HG02571 (cell line): ENCODE results near the gene SRD5A2.

ENCODE experiments used
- ATAC-seq: cut with Tn5 transposase; IDR thresholded peaks from one replicate; pipeline ENCODE4 v1.9.1; 2021; ENCODE audit warnings: mild to moderate bottlenecking, moderate library complexity; ENCODE audit not compliant: unreplicated experiment

Gene SRD5A2, protein sequence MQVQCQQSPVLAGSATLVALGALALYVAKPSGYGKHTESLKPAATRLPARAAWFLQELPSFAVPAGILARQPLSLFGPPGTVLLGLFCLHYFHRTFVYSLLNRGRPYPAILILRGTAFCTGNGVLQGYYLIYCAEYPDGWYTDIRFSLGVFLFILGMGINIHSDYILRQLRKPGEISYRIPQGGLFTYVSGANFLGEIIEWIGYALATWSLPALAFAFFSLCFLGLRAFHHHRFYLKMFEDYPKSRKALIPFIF

DNA sequence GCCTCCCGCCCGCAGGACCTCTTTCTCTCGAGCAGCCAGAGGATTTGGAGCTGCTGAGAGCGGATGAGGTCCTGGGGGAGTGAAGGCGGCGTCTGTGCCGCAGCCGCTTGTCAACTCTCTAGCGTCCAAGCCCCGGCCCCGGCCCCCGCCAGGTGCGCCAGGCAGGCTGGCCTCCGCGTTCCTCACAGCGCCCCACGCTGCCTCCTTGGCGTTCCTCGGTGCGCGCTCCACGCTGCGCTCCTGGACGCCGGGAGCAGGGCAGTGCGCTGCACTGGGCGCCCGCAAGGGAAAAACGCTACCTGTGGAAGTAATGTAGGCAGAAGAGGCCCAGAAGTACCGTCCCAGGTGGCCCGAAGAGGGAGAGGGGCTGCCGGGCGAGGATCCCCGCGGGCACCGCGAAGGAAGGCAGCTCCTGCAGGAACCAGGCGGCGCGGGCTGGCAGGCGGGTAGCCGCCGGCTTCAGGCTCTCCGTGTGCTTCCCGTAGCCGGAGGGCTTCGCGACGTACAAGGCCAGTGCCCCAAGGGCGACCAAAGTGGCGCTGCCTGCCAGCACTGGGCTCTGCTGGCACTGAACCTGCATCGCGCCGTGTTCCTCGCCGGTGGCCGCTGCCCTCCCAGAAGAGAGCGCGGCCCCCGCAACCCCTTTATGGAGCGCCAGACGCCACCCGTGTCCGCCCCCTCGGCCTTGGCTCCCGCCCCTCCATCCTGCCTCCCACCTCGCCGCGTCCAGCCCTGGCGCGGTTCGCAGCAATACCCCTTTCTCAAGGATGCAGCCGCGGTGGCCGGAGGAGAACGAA is at the start of gene SRD5A2:
Gene SRD5A2 (minus strand): TSS at position 618 of the 797 bp plus-strand sequence. CDS start 38 bp downstream, at position 580.
- no peak for ATAC-seq

DNA sequence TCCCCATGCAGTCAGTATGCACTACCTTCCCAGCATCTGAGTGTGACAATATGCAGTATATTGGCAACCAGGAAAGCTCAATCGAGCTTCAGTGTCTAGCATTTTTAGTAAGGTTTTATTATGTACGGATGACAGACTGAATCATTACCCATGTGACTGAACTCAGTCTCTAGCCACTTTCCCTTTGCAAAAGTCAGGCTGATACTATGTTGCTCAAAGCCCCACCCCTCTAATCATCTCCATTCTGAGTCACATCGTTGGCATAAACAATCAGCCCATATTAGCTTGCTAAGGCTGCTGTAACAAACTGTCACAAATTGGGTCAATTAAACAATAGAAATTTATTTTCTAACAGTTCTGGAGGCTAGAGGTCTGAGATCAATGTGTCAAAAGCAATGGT is 25.8 kb upstream of the SRD5A2 start:
- ATAC-seq, result no peak

DNA sequence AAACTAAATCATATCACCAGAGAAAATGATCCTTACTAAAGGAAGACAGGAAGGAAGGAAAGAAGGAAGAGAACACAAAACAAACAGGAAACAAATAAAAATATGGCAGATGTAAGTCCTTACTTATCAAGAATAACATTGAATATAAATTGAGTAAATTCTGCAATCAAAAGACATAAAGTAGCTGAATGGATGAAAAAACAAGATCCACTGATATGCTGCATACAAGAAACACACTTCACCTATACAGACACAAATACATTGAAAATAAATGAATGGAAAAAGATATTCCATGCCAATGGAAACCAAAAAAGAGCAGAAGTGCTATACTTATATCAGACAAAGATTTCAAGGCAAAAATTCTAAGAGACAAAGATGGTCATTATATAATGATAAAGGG is 18.0 kb upstream of the SRD5A2 start:
- ATAC-seq, result no peak

DNA sequence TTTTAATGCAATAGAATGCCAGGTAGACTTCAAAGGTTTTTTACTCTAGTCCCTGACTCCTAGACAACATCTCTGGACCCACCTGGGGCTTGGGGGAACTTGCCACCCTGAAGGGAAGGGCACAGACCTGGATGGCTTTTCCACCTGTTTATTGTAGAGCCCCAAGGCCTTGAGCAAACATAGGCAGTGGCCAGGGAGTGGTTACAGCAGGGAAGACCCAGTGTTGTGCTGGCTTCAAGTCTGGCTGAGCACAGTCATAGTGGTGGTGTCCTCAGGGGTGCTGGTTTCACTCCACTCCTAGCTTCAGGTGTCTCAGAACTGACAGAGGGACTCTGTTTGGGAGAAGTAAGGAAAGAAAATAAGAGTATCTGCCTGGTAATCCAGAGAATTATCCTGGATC is 5.5 kb upstream of the SRD5A2 start:
- no peak for ATAC-seq

DNA sequence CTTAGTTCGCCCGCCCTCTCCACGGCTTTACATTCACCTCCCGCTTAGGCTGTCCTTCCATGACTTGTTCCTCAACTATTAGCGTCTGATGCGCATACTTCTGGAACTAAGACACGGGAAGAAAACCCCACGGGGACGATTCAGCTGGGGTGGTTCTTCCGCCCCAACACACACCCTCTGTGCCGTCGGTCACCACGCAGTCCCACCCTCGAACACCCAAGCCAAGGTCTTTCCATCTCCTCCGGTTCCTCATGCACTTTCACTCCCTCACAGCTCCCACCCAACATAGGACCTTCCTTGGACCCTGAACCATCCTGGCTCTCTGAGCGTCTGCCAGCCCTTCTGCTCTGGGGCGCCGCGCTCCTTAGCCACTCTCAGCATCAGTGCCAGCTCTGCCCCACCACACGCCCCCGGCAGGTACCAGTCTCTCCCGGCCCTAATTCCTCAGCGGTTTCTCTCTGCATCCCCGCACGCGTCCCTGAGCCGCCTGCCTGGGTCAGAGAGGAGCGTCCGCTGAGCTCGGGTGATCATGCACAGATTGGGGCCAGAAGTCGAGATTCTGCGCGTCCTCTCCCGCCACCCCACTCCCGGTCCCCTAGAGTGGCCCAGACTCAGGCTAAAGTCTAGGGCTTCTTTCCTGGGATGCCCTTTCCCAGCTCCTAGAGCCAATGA is 522 bp upstream of the SRD5A2 start:
- no peak for ATAC-seq

DNA sequence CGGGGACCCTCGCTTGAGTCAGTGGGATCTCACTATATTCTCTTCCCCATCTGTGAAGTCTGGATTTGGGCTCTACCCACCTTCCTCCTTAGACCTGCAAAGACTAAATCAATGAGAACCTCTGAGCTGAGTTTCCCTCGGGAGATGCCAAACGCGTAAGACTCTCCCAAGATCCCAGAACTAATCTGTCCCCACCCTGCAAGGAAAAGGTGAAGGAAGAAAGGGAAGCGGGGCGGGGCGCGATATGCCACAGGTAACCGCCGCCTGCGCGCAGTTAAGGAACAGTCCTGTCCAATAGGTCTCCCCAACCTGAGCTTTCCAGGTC is 780 bp downstream of the SRD5A2 start:
- no peak for ATAC-seq

DNA sequence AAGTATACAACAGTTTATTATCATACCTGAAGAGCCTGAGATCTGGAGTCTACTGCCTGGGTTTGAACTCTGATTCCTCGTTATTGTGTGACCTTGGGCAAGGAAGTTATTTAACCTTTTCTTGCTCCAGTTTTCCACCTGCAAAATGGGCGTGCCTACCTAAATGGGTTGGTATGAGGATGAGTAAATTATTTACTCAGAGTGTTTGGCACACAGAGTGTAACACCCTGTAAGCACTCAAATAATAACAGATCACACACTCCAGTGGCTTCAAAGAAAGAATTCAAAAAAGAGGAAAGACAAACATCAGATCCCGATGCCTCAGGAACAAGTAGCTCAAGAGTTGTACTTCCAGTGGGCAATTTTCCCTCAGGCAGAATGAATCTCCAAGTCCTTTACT is 2.4 kb downstream of the SRD5A2 start:
- no peak for ATAC-seq

DNA sequence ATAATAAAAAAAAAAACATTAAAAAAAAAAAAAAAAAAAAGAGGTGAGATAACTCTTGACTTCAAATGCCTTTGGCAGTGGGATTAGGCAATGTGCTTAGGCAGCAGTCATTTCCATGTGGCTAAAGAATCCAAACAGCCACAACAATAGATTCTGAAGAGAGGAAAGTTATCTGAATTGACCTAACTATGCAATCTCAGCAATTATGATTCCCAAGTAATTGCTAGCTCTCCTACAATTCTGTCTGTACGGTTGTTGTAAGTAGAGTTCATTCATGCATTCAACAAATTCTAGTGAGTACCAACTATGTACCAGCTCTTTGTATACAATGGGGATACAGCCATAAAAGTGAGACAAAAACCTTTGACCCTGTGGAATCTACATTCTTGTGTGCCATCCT is 3.6 kb downstream of the SRD5A2 start:
- no peak for ATAC-seq

DNA sequence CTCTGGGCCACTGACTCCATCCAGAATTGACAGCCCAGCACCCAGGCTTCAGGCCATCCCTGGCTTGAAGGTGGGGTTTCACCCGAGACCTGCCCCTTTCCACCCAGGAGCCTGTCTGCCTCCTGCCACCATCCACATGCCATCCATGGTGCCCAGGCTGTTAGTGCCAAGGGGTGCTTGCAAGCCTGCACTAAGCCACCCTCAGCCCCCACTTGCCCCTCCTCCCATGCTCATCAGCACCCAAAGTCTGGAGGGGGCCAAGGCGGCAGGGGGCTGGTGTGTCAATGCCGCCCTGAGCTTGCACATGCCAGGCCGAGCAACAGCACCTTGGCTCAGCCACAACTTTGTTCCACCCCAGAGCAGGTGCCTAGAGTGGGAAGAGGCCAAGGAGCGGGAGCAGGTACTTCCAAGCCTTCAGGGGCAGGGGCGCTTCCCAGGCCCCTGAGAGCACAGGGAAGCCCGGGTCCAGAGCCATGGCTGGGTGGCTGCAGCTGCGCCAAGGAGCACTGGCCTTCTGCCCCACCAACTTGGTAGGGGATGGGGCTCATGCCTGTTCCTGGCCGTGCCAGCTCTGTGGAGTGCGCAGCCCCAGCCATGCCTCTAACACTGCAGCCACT is 12.0 kb downstream of the SRD5A2 start:
- ATAC-seq, result no peak

DNA sequence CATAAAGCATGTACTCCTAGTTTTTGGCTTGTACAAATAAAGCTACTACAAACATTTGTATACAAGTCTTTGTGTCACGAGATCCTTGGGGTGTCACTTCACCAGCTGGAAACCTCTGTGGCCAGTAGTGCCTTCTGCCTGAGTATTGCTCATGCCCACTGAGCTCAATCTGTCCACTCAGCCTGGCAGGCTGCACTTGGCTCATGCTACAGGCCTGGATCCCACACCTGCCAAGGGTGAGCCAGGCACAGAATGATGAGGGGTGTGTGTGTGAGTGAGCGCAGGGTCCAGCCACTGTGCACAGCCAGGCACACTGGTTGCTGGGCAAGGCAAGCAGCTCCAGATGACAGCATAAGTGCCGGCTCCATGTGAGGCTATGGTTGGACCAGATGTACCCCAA is 13.1 kb downstream of the SRD5A2 start:
- no peak for ATAC-seq

DNA sequence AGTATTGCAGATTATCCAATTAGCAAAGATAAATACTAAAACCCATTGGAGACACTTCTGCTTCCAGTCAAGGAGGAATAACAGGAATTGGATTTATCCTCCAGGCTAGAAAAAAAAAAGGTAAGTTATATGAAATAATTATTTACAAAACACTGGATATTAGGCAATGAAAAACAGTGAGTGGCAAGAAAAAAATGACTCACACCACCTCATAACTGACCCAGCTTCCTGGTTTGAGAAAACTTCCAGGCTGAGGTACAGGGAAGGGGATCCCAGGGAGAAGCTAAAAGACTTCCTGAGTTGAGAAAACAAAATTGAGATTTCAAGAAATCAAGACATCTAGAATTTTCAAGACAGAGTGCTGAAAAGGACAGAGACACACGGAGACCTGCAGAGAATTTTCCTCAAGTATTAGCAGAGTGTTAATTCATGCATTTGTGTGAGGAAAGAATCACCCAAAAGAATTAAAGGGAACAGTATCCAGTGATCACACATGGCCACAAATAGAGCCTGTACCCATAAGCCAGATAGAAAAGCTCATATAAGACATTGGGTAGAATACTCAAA is 17.4 kb downstream of the SRD5A2 start:
- ATAC-seq, result no peak

DNA sequence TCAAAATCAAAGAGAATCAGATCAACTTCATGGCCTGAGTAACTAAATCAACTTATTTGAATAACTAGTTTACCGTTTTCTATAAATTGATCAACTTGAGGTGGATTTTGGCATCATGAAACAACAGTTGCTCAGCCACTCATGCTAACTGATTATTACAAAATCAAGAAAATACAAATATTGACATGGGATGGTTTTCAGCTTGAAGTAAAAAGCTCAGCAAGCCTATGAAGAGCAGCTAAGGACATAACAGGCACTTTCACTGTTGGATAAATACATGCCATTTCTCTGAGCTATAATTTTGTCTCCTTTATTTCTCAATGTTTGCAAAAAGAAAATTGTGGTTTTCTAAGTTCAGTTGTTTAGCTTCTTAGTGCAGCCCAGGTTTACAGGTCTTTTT is 18.9 kb downstream of the SRD5A2 start:
- ATAC-seq, result no peak

DNA sequence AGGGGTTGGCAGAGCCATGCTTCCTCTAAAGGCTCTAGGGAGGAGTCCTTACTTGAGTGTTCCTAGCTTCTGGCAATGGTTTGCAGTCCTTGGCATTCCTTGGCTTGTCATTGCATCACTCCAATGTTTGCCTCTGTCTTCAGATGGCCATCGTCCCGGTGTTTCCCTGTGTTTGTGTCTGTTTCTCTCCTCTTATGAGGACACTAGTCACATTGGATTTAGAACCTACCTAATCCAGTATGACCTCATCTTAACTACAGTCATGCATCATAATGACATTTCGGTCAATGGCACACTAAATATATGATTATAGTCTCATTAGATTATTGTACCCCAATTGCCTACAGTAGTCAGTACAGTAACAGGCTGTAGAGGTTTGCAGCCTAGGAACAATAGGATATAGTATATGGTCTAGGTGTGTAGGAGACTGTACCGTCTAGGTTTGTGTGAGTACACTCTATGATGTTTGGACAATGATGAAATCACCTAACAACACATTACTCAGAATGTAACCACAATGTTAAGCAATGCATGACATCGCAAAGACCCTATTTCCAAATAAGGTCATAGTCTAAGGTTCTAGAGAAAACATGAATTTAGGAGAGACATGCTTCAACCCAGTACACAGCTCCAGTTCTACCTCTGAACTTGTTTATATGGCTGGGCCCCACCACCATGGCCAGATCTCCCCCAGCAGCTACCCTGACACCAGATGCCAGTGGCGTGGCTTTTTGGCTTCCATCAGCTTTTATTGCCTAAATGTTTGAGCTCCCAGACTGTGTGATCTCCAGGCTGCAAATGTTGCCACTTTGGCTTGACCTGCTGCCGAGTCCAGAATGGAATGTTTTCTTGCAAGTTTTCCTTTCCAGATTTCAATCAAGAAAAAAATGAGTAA is 22.1 kb downstream of the SRD5A2 start:
- no peak for ATAC-seq

DNA sequence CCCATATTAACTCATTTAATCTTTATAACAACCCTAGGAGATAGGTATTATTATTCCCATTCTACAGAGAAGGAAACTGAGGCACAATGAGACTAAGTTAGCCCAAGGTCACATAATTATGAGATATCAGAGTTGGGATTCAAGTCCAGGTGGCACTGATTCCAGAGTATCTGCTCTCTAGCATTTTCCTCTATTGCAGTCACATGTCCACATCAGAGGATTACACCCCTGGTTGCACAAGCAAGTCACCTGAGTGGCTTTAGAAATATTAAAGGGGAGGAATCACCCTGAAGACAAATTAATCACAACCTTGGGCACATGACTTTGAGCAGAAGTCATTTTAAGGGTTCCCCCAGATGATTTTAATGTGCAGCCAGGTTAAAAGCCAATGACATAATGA is 23.8 kb downstream of the SRD5A2 start:
- no peak for ATAC-seq

DNA sequence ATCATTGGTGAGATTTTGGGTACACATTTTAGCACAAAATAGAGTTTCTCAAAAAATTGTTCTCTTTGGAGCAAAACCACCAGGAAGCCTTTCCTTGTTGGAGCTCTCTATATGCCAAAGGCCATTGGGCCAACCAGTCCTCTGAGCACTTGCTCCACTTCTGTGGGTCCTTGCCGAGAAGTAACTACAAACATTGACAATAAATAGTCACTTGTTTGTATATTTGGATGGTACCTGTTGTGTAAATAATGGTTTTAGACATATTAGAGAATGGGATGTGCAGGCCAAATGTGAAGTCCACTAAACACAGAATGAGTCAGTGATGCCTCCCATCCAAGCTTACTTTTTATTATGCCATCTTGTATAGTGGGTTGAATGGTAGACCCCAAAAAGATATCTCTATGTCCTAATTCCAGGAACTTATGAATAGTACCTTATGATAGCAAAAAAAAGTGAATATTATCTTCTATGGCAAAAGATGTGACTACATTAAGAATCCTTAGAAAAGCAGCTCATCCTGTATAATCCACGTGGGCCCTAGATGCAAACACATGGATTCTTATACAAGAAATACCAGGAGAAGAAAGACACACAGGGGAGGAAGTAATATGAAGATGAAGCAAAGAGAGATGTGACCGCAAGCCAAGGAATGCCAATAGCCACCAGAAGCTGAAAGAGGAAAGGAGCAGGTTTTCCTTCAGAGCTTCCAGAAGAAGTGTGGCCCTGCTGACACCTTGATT is 24.6 kb downstream of the SRD5A2 start:
- ATAC-seq, result no peak

DNA sequence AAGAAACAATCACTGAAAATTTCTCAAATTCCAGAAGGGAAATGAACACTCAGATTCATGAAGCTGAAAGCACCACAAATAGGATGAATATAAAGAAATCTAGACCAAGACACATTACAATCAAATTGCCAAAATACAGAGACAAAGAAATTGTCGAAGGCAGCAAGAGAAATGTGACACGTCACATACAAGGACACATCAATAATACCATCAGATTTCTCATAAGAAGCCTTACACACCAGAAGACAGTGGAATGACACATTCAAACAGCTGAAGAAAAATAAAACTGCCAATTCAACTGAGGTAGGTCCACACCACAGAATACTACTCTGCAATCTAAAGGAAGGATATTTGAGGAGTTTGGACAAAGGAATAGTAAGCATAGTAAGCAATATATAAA is 27.4 kb downstream of the SRD5A2 start:
- ATAC-seq, result no peak

DNA sequence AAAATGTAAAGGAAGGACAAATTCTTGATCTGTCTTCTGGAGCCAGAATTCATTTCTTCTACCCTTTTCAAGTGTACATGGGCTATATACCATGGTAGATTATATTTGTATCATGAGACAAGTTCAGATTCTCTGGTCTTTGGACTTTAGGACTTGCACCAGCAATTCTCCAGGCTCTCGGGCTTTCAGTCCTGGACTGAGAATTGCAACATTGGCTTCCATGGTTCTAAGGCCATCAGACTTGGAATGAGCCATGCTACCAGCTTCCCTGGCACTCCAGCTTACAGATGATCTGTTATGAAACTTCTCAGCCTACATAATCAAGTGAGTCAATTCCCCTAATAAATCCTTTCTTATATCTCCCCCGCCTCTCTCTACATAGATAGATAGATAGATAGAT is 33.3 kb downstream of the SRD5A2 start:
- no peak for ATAC-seq

DNA sequence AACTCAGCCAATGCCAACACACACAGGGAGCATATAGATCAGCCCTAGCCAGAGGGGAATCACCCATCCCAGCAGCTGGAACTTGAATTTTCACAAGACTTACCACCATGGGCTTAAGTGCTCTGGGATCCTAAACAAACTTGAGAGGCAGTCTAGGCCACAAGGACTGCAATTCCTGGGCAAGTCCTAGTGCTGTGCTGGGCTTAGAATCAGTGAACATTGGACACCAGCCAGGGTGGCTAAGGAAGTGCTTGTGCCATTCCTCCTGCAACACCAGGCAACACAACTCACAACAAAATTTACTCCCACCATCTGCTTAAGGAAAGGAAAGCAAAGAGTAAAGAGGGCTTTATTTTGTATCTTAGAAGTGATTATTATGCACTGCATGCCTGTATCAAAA is 38.9 kb downstream of the SRD5A2 start:
- no peak for ATAC-seq

DNA sequence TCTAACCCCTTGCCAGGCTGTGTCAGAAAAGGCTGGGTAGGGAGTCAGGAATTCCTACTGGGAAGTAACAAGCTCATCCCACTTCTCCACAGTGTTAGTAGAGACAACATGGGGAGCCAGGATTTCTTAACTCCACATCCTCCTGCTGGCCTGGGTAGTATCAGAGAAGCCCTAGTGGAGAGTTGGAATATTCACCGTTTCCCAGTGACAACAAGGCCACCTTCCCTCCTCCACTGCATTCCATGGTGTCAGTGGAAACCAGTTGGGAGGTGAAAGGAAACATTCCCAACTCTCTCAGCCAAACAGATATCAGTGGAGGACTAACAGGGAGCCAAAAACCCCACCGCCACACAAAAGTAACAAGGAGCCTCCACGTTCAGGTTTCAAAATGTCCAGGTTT is 41.2 kb downstream of the SRD5A2 start:
- ATAC-seq, result no peak

DNA sequence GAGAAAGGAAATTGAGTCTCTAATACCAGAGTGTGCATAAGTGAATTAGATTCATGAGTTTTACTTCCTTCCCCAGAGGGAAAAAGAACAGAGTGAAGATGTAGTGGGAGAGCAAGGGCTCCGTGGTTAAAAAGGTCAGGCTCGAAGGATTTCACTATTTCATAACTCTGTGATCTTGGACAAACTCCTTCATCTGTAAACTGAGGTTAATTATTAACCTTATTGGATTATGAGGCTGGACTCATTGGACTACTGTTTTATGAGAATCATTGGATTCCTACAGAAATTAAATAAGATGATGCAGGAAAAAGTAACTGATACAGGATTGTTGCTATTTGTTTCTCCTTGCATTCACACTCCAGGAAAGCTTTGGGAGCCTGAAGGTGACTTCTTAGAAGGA is 45.0 kb downstream of the SRD5A2 start:
- no peak for ATAC-seq
